ENCODE data around the gene DCP2. TPM values are rescaled to one million over a fixed set of nuclear protein-coding genes. Genes with fewer than 3 reads are reported as not detected.

The DCP2 gene
- total RNA-seq, 1 experiment from 2014 or later, result 186 TPM

DNA sequence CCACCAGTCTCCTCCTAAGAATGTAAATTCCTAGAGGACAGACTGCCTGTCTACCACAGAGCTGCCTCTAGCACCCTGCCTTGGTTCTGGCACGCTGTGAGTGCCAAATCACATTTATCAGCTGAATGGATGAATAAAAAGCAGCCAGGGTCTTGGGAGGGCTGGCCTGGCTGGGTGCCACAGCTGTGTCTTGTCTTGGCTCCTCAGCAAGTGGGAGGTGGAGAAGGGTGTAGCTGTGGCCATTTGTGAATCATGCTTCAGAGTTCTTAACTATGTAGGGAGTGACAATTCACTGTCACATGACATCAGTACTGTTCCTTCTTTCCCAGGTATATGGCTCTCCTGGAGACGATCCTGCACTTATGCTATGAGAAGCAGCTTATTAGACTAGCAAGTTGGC is 70.6 kb downstream of the DCP2 start (continued):
- TF ChIP-seq, protein P1, sequence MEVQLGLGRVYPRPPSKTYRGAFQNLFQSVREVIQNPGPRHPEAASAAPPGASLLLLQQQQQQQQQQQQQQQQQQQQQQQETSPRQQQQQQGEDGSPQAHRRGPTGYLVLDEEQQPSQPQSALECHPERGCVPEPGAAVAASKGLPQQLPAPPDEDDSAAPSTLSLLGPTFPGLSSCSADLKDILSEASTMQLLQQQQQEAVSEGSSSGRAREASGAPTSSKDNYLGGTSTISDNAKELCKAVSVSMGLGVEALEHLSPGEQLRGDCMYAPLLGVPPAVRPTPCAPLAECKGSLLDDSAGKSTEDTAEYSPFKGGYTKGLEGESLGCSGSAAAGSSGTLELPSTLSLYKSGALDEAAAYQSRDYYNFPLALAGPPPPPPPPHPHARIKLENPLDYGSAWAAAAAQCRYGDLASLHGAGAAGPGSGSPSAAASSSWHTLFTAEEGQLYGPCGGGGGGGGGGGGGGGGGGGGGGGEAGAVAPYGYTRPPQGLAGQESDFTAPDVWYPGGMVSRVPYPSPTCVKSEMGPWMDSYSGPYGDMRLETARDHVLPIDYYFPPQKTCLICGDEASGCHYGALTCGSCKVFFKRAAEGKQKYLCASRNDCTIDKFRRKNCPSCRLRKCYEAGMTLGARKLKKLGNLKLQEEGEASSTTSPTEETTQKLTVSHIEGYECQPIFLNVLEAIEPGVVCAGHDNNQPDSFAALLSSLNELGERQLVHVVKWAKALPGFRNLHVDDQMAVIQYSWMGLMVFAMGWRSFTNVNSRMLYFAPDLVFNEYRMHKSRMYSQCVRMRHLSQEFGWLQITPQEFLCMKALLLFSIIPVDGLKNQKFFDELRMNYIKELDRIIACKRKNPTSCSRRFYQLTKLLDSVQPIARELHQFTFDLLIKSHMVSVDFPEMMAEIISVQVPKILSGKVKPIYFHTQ (CRISPR knock-in tag; IDR thresholded peaks at IDR 0.05), result no peak
- TF ChIP-seq NFE2L1 (CRISPR knock-in tag; IDR thresholded peaks at IDR 0.05) (no peak), CREB1 (CRISPR knock-in tag; IDR thresholded peaks at IDR 0.05) (no peak)

DNA sequence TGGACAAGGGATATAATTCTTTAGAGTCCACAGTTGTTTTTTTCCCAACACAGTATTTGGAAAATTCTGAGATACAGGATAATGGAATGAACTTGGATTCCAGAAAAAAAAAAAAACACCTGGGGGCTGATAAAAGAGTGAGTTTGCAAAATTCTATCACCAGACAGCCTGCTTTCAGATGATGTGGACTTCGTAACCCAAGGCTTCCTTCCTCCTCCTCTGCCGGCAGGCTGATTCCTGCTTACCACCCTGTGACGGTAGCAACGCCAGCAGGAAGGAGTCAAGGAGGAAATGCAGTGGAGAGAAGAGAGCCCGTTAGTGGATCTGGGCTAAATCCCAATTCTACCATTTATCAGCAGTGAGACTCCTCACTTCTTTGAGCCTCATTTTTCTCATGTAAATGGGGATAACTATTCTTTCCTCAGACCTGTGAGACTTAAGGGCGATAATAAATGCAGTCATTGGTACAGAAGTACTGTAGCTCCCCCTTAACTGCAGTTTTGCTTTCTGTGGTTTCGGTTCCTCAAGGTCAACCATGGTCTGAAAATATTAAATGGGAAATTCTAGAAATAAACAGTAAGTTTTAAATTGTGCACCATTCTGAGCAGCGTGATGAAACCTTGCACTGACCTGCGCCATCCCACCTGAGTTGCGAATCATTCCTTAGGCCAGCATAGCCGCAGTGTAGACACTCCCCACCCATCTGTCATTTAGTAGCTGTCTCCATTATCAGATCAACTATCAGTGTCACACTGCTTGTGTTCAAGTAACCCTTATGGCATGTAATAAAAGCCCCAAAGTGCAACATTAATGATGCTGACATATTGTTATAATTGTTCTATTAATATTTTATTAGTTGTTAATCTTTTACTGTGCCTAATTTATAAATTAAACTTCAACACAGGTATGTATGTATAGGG is 71.4 kb downstream of the DCP2 start:
- Mint-ChIP-seq H3K27me3 (ENCODE audit: low read depth) (no peaks in the 10 kb centered on the region), H3K4me3 (no peak overlapping the region), H3K27ac (no peak overlapping the region), H3K4me1 (peaks cover 4% of the 10 kb centered on the region; the same call in 1 of the 2 replicates), H3K9me3 (no peaks in the 10 kb centered on the region), H3K36me3 (peaks cover 12% of the 10 kb centered on the region)
- ChIA-PET CTCF (interaction anchor here (1.7 kb wide), 1 partner anchor 9 kb away, joined by 6 read pairs; no protein-coding TSS in a partner anchor), POLR2A (no interaction called here)
- TF ChIP-seq ZNF671 (CRISPR knock-in tag; IDR thresholded peaks at IDR 0.05), result no peak
- no peak for TF ChIP-seq JAZF1 (CRISPR knock-in tag; IDR thresholded peaks at IDR 0.05)
- TF ChIP-seq, protein P2, sequence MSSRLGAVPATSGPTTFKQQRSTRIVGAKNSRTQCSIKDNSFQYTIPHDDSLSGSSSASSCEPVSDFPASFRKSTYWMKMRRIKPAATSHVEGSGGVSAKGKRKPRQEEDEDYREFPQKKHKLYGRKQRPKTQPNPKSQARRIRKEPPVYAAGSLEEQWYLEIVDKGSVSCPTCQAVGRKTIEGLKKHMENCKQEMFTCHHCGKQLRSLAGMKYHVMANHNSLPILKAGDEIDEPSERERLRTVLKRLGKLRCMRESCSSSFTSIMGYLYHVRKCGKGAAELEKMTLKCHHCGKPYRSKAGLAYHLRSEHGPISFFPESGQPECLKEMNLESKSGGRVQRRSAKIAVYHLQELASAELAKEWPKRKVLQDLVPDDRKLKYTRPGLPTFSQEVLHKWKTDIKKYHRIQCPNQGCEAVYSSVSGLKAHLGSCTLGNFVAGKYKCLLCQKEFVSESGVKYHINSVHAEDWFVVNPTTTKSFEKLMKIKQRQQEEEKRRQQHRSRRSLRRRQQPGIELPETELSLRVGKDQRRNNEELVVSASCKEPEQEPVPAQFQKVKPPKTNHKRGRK (CRISPR knock-in tag; IDR thresholded peaks at IDR 0.05; ENCODE audit: borderline replicate concordance), result no peak
- TF ChIP-seq ESRRA (CRISPR knock-in tag; IDR thresholded peaks at IDR 0.05; ENCODE audit: borderline replicate concordance), result no peak
- TF ChIP-seq, protein P3, sequence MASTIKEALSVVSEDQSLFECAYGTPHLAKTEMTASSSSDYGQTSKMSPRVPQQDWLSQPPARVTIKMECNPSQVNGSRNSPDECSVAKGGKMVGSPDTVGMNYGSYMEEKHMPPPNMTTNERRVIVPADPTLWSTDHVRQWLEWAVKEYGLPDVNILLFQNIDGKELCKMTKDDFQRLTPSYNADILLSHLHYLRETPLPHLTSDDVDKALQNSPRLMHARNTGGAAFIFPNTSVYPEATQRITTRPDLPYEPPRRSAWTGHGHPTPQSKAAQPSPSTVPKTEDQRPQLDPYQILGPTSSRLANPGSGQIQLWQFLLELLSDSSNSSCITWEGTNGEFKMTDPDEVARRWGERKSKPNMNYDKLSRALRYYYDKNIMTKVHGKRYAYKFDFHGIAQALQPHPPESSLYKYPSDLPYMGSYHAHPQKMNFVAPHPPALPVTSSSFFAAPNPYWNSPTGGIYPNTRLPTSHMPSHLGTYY (CRISPR knock-in tag; IDR thresholded peaks at IDR 0.05), result no peak
- TF ChIP-seq, protein P4, sequence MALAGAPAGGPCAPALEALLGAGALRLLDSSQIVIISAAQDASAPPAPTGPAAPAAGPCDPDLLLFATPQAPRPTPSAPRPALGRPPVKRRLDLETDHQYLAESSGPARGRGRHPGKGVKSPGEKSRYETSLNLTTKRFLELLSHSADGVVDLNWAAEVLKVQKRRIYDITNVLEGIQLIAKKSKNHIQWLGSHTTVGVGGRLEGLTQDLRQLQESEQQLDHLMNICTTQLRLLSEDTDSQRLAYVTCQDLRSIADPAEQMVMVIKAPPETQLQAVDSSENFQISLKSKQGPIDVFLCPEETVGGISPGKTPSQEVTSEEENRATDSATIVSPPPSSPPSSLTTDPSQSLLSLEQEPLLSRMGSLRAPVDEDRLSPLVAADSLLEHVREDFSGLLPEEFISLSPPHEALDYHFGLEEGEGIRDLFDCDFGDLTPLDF (CRISPR knock-in tag; IDR thresholded peaks at IDR 0.05), result no peak
- TF ChIP-seq NR2C2 (CRISPR knock-in tag; IDR thresholded peaks at IDR 0.05), result no peak
- TF ChIP-seq, protein P5, sequence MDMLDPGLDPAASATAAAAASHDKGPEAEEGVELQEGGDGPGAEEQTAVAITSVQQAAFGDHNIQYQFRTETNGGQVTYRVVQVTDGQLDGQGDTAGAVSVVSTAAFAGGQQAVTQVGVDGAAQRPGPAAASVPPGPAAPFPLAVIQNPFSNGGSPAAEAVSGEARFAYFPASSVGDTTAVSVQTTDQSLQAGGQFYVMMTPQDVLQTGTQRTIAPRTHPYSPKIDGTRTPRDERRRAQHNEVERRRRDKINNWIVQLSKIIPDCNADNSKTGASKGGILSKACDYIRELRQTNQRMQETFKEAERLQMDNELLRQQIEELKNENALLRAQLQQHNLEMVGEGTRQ (CRISPR knock-in tag; IDR thresholded peaks at IDR 0.05), result no peak
- no peak for TF ChIP-seq SMAD3 (CRISPR knock-in tag; IDR thresholded peaks at IDR 0.05; ENCODE audit: borderline replicate concordance)
- no peak for TF ChIP-seq ZNF232 (CRISPR knock-in tag; IDR thresholded peaks at IDR 0.05)
- TF ChIP-seq FOXP1 (CRISPR knock-in tag; IDR thresholded peaks at IDR 0.05; ENCODE audit: borderline replicate concordance), result no peak
- no peak for TF ChIP-seq GRHL2 (CRISPR knock-in tag; IDR thresholded peaks at IDR 0.05; ENCODE audit: insufficient replicate concordance, severe bottlenecking)
- no peak for TF ChIP-seq RORB (CRISPR knock-in tag; IDR thresholded peaks at IDR 0.05)
- no peak for TF ChIP-seq GABPB1 (CRISPR knock-in tag; IDR thresholded peaks at IDR 0.05)
- no peak for TF ChIP-seq SP1 (CRISPR knock-in tag; conservative IDR thresholded peaks at IDR 0.05)
- TF ChIP-seq, protein P6, sequence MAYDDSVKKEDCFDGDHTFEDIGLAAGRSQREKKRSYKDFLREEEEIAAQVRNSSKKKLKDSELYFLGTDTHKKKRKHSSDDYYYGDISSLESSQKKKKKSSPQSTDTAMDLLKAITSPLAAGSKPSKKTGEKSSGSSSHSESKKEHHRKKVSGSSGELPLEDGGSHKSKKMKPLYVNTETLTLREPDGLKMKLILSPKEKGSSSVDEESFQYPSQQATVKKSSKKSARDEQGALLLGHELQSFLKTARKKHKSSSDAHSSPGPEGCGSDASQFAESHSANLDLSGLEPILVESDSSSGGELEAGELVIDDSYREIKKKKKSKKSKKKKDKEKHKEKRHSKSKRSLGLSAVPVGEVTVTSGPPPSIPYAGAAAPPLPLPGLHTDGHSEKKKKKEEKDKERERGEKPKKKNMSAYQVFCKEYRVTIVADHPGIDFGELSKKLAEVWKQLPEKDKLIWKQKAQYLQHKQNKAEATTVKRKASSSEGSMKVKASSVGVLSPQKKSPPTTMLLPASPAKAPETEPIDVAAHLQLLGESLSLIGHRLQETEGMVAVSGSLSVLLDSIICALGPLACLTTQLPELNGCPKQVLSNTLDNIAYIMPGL (CRISPR knock-in tag; IDR thresholded peaks at IDR 0.05), result no peak
- TF ChIP-seq, protein P7, sequence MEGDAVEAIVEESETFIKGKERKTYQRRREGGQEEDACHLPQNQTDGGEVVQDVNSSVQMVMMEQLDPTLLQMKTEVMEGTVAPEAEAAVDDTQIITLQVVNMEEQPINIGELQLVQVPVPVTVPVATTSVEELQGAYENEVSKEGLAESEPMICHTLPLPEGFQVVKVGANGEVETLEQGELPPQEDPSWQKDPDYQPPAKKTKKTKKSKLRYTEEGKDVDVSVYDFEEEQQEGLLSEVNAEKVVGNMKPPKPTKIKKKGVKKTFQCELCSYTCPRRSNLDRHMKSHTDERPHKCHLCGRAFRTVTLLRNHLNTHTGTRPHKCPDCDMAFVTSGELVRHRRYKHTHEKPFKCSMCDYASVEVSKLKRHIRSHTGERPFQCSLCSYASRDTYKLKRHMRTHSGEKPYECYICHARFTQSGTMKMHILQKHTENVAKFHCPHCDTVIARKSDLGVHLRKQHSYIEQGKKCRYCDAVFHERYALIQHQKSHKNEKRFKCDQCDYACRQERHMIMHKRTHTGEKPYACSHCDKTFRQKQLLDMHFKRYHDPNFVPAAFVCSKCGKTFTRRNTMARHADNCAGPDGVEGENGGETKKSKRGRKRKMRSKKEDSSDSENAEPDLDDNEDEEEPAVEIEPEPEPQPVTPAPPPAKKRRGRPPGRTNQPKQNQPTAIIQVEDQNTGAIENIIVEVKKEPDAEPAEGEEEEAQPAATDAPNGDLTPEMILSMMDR (IDR thresholded peaks at IDR 0.05), result no peak
- DNase-seq (ENCODE audit: low spot score) (no peak), ATAC-seq (no peak)

Data from WTC11 (cell line).